ENCODE data around the gene SEMA3C. TPM values are rescaled to one million over a fixed set of nuclear protein-coding genes. Genes with fewer than 3 reads are reported as not detected.

The SEMA3C gene
- total RNA-seq, 1 experiment from 2014 or later, result 13.3 TPM

GRCh38 chr7:80896906-80897598 lies 21.8 kb downstream of the SEMA3C start:
- TF ChIP-seq EZH2 (IDR thresholded peaks at IDR 0.05; ENCODE audit: borderline replicate concordance, low read depth, low read length, poor library complexity, severe bottlenecking) (no peak), CTCF (conservative IDR thresholded peaks at IDR 0.05; ENCODE audit: low read depth, low read length) (no peak)
- intact Hi-C loops (cut with micrococcal nuclease; ENCODE audit: unreplicated experiment), result no loop called here
- Histone ChIP-seq H3K4me3 (ENCODE audit: low read depth, low read length, poor library complexity, severe bottlenecking) (no peak overlapping the region), H3K9me3 (ENCODE audit: low read depth, low read length, poor library complexity, severe bottlenecking) (no peaks in the 10 kb centered on the region), H3K4me1 (ENCODE audit: insufficient read depth, low read length, poor library complexity, severe bottlenecking) (peaks cover 7% of the 10 kb centered on the region), H3K27ac (ENCODE audit: low read depth, low read length, poor library complexity, severe bottlenecking) (no peak overlapping the region), H3K36me3 (ENCODE audit: insufficient read depth, low read length, poor library complexity, severe bottlenecking) (no peaks in the 10 kb centered on the region), H3K27me3 (replicated peaks; ENCODE audit: insufficient read depth, low read depth, low read length, poor library complexity) (no peaks in the 10 kb centered on the region)
- ChIA-PET CTCF (no interaction called here), POLR2A (ENCODE audit: low non-redundant PET) (no interaction called here)
- no TSS peak for BruUV-seq (replicated peaks)
- no peak for DNase-seq (ENCODE audit: low spot score)

- Histone ChIP-seq H3K36me3 (ENCODE audit: insufficient read depth, low read length, poor library complexity, severe bottlenecking) (no peaks in the 10 kb centered on the region), H3K9me3 (ENCODE audit: low read depth, low read length, poor library complexity, severe bottlenecking) (no peaks in the 10 kb centered on the region), H3K27me3 (replicated peaks; ENCODE audit: insufficient read depth, low read depth, low read length, poor library complexity) (no peaks in the 10 kb centered on the region), H3K27ac (ENCODE audit: low read depth, low read length, poor library complexity, severe bottlenecking) (no peak overlapping the region), H3K4me1 (ENCODE audit: insufficient read depth, low read length, poor library complexity, severe bottlenecking) (no peaks in the 10 kb centered on the region), H3K4me3 (ENCODE audit: low read depth, low read length, poor library complexity, severe bottlenecking) (no peak overlapping the region)
- ChIA-PET CTCF (no interaction called here), POLR2A (ENCODE audit: low non-redundant PET) (no interaction called here)
- BruUV-seq (replicated peaks), result no TSS peak
- intact Hi-C loops (cut with micrococcal nuclease; ENCODE audit: unreplicated experiment), result no loop called here
- no peak for DNase-seq (ENCODE audit: low spot score)
- TF ChIP-seq CTCF (conservative IDR thresholded peaks at IDR 0.05; ENCODE audit: low read depth, low read length) (no peak), EZH2 (IDR thresholded peaks at IDR 0.05; ENCODE audit: borderline replicate concordance, low read depth, low read length, poor library complexity, severe bottlenecking) (no peak)
These were observed 23.8 kb downstream of the SEMA3C start for GRCh38 chr7:80895056-80895455.

- H3K36me3 ChIP-seq (ENCODE audit: insufficient read depth, low read length, poor library complexity, severe bottlenecking), result no peaks in the 10 kb centered on the region
- DNase-seq (ENCODE audit: low spot score), result no peak
- H3K27ac ChIP-seq (ENCODE audit: low read depth, low read length, poor library complexity, severe bottlenecking), result no peak overlapping the region
- ChIA-PET POLR2A (ENCODE audit: low non-redundant PET) (no interaction called here), CTCF (no interaction called here)
- H3K9me3 ChIP-seq (ENCODE audit: low read depth, low read length, poor library complexity, severe bottlenecking), result no peaks in the 10 kb centered on the region
- TF ChIP-seq EZH2 (IDR thresholded peaks at IDR 0.05; ENCODE audit: borderline replicate concordance, low read depth, low read length, poor library complexity, severe bottlenecking), result no peak
- no peak for TF ChIP-seq CTCF (conservative IDR thresholded peaks at IDR 0.05; ENCODE audit: low read depth, low read length)
- H3K27me3 ChIP-seq (replicated peaks; ENCODE audit: insufficient read depth, low read depth, low read length, poor library complexity), result no peaks in the 10 kb centered on the region
- H3K4me3 ChIP-seq (ENCODE audit: low read depth, low read length, poor library complexity, severe bottlenecking), result no peak overlapping the region
- no peaks in the 10 kb centered on the region for H3K4me1 ChIP-seq (ENCODE audit: insufficient read depth, low read length, poor library complexity, severe bottlenecking)
- intact Hi-C loops (cut with micrococcal nuclease; ENCODE audit: unreplicated experiment), result no loop called here
- BruUV-seq (replicated peaks), result no TSS peak
These were observed 27.6 kb downstream of the SEMA3C start for GRCh38 chr7:80891259-80891544.

All from A673 (cell line).